Tibial artery (tissue), 4 donors: ENCODE results near the gene RAPGEF1.

Experiments
- DNase-seq, 2 donors: peaks; one replicate each; pipeline ENCODE4 v3.0.0-alpha.2; 2019
- H3K27ac ChIP-seq, 2 donors: fragments of 200-600 bp; sonication (generic) in 1 of 2; 1 replicate in 1 of 2; 2 replicates in 1 of 2; pipeline ENCODE4 v1.5.1; 2018 to 2019; ENCODE audit warnings: mild to moderate bottlenecking in 1 of 2
- H3K27me3 ChIP-seq, 2 donors: fragments of 200-600 bp; sonication (generic) in 1 of 2; one replicate each; pipeline versions ENCODE4 v1.5.1 to v1.6.0; 2016 to 2019
- H3K36me3 ChIP-seq, 3 donors: fragments of 200-600 bp; sonication (generic) in 2 of 3; one replicate each; pipeline ENCODE4 v1.5.1; 2016 to 2019; ENCODE audit warnings: mild to moderate bottlenecking in 2 of 3
- H3K4me1 ChIP-seq, 4 donors: fragments of 200-600 bp; sonication (generic) in 2 of 4; 1 replicate in 3 of 4; 2 replicates in 1 of 4; pipeline ENCODE4 v1.5.1; 2016 to 2019
- H3K4me3 ChIP-seq, 2 donors: fragments of 200-600 bp; sonication (generic) in 1 of 2; 1 replicate in 1 of 2; 2 replicates in 1 of 2; pipeline ENCODE4 v1.5.1; 2018 to 2019; ENCODE audit warnings: mild to moderate bottlenecking in 2 of 2
- H3K9me3 ChIP-seq, 3 donors: fragments of 200-600 bp; sonication (generic) in 1 of 3; one replicate each; pipeline ENCODE4 v1.5.1; 2016 to 2019
- intact Hi-C: fragments of 100-400 bp; cut with DNase I; formaldehyde crosslinking; loops from one replicate; pipeline ENCODE4 v1.15.0; 2023; ENCODE audit warnings: low total_unique reads
- TF ChIP-seq, protein P1 (sequence below), 2 experiments: fragments of 200-600 bp in 1 of 2; fragments of 450-650 bp in 1 of 2; IDR thresholded peaks; one replicate each; pipeline ENCODE4 v1.5.1; 2017 to 2019; ENCODE audit warnings: antibody characterized with exemption in 2 of 2, mild to moderate bottlenecking in 1 of 2, moderate library complexity in 1 of 2

The RAPGEF1 gene, protein sequence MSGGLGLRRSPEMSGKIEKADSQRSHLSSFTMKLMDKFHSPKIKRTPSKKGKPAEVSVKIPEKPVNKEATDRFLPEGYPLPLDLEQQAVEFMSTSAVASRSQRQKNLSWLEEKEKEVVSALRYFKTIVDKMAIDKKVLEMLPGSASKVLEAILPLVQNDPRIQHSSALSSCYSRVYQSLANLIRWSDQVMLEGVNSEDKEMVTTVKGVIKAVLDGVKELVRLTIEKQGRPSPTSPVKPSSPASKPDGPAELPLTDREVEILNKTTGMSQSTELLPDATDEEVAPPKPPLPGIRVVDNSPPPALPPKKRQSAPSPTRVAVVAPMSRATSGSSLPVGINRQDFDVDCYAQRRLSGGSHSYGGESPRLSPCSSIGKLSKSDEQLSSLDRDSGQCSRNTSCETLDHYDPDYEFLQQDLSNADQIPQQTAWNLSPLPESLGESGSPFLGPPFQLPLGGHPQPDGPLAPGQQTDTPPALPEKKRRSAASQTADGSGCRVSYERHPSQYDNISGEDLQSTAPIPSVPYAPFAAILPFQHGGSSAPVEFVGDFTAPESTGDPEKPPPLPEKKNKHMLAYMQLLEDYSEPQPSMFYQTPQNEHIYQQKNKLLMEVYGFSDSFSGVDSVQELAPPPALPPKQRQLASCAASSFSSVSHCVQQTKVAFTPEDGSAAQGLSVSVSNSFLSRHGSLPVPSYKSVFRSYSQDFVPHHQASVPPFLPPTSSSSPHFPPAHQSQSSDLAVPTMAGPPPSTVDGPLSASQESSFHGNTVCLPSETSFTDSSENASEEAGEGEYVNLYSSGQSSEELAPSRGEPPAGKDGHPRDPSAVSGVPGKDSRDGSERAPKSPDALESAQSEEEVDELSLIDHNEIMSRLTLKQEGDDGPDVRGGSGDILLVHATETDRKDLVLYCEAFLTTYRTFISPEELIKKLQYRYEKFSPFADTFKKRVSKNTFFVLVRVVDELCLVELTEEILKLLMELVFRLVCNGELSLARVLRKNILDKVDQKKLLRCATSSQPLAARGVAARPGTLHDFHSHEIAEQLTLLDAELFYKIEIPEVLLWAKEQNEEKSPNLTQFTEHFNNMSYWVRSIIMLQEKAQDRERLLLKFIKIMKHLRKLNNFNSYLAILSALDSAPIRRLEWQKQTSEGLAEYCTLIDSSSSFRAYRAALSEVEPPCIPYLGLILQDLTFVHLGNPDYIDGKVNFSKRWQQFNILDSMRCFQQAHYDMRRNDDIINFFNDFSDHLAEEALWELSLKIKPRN (N-terminal part only)

DNA sequence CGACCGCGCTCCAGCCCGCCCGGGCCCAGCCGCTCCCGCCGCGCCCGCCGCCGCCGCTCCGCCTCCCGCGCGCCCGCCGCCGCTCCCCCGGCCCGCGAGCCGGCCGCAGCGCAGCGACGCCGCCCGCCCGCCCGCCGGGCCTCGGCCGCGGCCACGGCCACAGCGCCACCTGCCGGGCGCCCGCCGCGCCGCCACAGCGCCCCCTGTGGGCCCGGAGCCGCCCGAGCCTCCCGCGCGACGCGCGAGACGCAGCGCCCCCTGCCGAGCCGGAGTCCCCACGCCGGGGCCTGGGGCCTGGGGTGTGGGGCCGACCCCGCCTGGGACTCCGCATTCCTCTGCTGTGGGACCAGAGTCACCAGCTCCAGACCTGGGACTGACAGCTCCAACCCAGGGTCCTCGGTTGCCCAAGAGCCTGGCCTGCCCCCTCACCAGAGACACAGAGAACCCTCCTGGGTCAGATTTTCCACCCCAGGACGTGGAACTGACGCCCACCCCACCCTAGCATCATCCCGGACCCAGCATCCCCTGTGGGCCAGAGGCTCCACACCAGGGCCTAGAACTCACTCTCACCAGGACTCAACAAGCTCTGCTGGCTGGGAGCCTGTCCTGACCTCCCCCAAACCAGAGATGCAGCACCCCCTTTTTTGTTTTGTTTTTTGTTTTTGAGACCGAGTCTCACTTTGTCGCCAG lies at the start of gene RAPGEF1:
Gene RAPGEF1, minus strand, starts transcription at position 118 of the 690 bp plus-strand sequence. CDS start 246 bp downstream, outside the sequence.
- no peaks in the 10 kb centered on the region for H3K36me3 ChIP-seq
- no peaks in the 10 kb centered on the region for H3K27me3 ChIP-seq
- TF ChIP-seq, protein P1, sequence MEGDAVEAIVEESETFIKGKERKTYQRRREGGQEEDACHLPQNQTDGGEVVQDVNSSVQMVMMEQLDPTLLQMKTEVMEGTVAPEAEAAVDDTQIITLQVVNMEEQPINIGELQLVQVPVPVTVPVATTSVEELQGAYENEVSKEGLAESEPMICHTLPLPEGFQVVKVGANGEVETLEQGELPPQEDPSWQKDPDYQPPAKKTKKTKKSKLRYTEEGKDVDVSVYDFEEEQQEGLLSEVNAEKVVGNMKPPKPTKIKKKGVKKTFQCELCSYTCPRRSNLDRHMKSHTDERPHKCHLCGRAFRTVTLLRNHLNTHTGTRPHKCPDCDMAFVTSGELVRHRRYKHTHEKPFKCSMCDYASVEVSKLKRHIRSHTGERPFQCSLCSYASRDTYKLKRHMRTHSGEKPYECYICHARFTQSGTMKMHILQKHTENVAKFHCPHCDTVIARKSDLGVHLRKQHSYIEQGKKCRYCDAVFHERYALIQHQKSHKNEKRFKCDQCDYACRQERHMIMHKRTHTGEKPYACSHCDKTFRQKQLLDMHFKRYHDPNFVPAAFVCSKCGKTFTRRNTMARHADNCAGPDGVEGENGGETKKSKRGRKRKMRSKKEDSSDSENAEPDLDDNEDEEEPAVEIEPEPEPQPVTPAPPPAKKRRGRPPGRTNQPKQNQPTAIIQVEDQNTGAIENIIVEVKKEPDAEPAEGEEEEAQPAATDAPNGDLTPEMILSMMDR (IDR thresholded peaks at IDR 0.05): peak; percentile 78 to 100
- peak within 1 kb of the TSS; percentile 64 to 74 for H3K4me3 ChIP-seq
- H3K27ac ChIP-seq: peak within 1 kb of the TSS; percentile 69 to 86
- H3K9me3 ChIP-seq: no peaks in the 10 kb centered on the region
- intact Hi-C loops: loop anchor here (2.0 to 10.0 kb wide), 4 partner anchors 65 to 395 kb away; no protein-coding TSS in a partner anchor
- DNase-seq: peak in 1 of 2 donors; percentile 82
- peaks cover 0 to 38% (median 30%) of the 10 kb centered on the region in 4 donors for H3K4me1 ChIP-seq

DNA sequence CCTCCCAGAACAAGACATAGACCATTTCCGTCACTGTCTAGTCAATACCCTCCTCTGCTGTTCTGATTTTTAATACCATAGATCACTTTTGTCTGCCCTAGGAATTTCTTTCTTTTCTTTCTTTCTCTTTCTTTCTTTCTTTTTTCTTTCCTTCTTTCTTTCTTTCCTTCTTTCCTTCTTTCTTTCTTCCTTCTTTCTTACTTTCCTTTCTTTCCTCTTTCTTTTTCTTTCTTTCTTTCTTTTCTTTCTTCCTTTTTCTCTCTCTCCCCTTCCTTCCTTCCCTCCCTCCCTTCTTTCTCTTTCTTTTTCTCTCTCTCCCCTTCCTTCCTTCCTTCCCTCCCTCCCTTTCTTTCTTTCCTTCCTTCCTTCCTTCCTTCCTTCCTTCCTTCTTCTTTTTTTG lies 49.0 kb upstream of the RAPGEF1 start:
- Histone ChIP-seq H3K4me1 (no peaks in the 10 kb centered on the region), H3K27me3 (peaks cover 0 to 70% of the 10 kb centered on the region in 2 donors), H3K27ac (no peak overlapping the region), H3K4me3 (no peak overlapping the region), H3K36me3 (no peaks in the 10 kb centered on the region), H3K9me3 (peaks cover 0 to 7% (median 0%) of the 10 kb centered on the region in 3 donors)
- intact Hi-C loops: no loop called here
- no peak for DNase-seq
- TF ChIP-seq, protein P1 (IDR thresholded peaks at IDR 0.05): no peak

DNA sequence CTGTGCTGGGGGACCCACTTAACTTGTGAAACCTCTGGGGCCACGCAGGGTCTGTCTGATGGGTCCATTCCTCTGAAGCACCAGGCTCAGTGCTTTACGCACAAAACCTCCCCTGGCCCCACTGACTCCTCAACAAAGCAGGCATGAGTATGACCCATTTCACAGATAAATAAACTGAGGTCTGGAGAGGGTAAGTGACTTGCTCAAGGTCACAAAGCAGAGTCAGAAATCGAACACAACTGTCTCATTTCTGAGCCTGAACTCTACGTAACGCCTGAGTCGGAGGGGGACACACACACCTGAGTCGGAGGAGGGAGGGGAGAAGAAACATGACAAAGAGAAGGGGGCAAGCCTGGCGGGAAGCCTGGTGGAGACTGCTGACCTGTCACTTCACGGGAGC lies 48.0 kb upstream of the RAPGEF1 start:
- Histone ChIP-seq H3K36me3 (no peaks in the 10 kb centered on the region), H3K4me3 (no peak overlapping the region), H3K27ac (no peak overlapping the region), H3K4me1 (no peaks in the 10 kb centered on the region), H3K9me3 (peaks cover 0 to 7% (median 0%) of the 10 kb centered on the region in 3 donors), H3K27me3 (peaks cover 0 to 64% of the 10 kb centered on the region in 2 donors)
- TF ChIP-seq, protein P1 (IDR thresholded peaks at IDR 0.05): no peak
- intact Hi-C loops: no loop called here
- no peak for DNase-seq

DNA sequence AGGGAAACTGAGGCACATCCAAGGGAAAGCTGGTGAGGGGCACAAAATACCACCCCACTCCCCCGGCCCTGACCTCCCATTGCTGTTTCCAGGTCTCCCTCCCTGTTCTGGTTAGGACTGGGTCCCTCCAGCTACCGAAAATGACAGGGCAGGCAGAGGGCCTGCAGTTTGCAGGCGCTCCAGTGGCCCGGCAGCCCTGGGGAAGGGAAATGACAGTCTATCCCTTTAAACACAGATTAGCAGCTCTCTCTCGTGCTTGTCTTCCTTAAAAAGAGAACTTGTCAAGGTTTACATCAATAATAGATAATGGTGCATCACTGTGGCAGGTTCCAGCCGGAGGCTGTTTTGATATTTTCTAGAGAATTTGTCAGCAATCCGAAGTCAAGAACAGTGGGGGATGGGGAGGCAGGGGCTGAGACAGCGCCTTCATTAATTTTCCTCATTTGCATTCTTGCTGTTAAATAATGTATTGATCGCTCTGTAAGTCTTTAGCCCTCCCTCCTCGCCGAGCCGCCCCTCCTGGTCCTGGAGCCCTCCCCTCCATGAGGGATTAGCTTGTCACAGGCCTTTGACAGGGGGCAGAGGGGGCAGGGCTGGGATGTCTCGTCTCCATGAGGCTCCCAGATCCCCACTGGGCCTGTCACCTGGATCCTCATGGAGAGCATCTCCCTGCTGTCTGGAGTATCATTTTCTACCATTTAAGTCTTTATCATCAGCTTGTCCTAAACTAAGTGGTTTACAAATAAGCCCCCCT lies 45.0 kb upstream of the RAPGEF1 start:
- no peaks in the 10 kb centered on the region for H3K4me1 ChIP-seq
- DNase-seq: no peak
- intact Hi-C loops: no loop called here
- no peak overlapping the region for H3K27ac ChIP-seq
- H3K4me3 ChIP-seq: no peak overlapping the region
- peaks cover 0 to 6% (median 0%) of the 10 kb centered on the region in 3 donors for H3K9me3 ChIP-seq
- no peaks in the 10 kb centered on the region for H3K36me3 ChIP-seq
- peaks cover 0 to 45% of the 10 kb centered on the region in 2 donors for H3K27me3 ChIP-seq
- TF ChIP-seq, protein P1 (IDR thresholded peaks at IDR 0.05): no peak
